SK-N-MC (cell line): ENCODE measurements around the gene POLR3A.
"Not testable (repeated sequence)": the region's sequence is repeated elsewhere in the genome, so short reads cannot be mapped to it uniquely, and the experiment has no call there.

ENCODE experiments used
- DNase-seq: peaks from one replicate; pipeline ENCODE4 v3.0.0-alpha.2; 2011; ENCODE audit warnings: low read depth, low spot score
- H3K27ac ChIP-seq: fragments of 200-600 bp; sonication (generic); 2 replicates; pipeline ENCODE4 v1.5.1; 2016; ENCODE audit warnings: mixed run types
- H3K36me3 ChIP-seq: fragments of 200-600 bp; sonication (generic); 2 replicates; pipeline ENCODE4 v1.6.1; 2017; ENCODE audit warnings: antibody characterized with exemption, low read length, mixed read lengths; ENCODE audit not compliant: insufficient read depth
- H3K4me3 ChIP-seq: fragments of 200-600 bp; sonication (generic); 2 replicates; pipeline ENCODE4 v1.5.1; 2016
- H3K9ac ChIP-seq: fragments of 200-600 bp; sonication (generic); 2 replicates; pipeline ENCODE4 v1.8.0; 2017; ENCODE audit warnings: mixed run types, mixed read lengths; ENCODE audit not compliant: insufficient read length
- H3K9me3 ChIP-seq: fragments of 200-600 bp; sonication (generic); 2 replicates; pipeline ENCODE4 v1.6.1; 2017; ENCODE audit warnings: low read depth, mild to moderate bottlenecking, antibody characterized with exemption, low read length, moderate library complexity, mixed read lengths
- EZH2 ChIP-seq: fragments of 200-600 bp; sonication (generic); IDR thresholded peaks from one replicate; pipeline ENCODE4 v1.6.1; 2017; ENCODE audit warnings: antibody characterized with exemption
- FOXP2 ChIP-seq: optimal IDR thresholded peaks from 2 replicates; pipeline ENCODE3; 2011; ENCODE audit warnings: mild to moderate bottlenecking, moderate library complexity; ENCODE audit not compliant: insufficient read depth; ENCODE audit errors: extremely low read length, control extremely low read depth
- POLR2AphosphoS5 ChIP-seq: IDR thresholded peaks from 2 replicates; pipeline ENCODE4 v1.6.1; 2012; ENCODE audit warnings: mild to moderate bottlenecking, low read depth, low read length, borderline replicate concordance

The POLR3A gene

DNA sequence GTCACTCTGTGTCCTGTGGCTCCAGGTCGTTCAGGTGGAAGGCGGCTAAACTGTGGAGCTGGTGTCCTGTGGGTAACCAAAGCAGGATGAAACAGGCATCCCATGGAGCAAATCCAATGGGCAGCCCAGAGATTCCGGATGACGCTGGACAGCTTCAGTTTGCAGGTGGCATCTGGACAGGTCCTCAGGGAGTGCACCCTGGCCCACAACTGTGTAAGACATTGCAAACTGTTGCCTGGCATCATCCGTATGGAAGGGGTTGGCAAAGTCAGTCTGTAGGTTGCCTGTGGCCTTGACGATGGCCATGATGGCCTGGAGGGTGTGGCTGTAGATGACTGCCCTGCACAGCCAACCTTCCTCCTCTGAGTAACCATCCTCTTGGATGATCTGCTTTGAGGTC, 39.8 kb upstream of the POLR3A start:
- DNase-seq = no peak
- no peak for TF ChIP-seq FOXP2
- no peak for TF ChIP-seq EZH2
- TF ChIP-seq POLR2AphosphoS5 = no peak
- Histone ChIP-seq H3K9me3 (no peaks in the 10 kb centered on the region), H3K9ac (no peak overlapping the region), H3K27ac (no peak overlapping the region), H3K36me3 (no peaks in the 10 kb centered on the region), H3K4me3 (no peak overlapping the region)

DNA sequence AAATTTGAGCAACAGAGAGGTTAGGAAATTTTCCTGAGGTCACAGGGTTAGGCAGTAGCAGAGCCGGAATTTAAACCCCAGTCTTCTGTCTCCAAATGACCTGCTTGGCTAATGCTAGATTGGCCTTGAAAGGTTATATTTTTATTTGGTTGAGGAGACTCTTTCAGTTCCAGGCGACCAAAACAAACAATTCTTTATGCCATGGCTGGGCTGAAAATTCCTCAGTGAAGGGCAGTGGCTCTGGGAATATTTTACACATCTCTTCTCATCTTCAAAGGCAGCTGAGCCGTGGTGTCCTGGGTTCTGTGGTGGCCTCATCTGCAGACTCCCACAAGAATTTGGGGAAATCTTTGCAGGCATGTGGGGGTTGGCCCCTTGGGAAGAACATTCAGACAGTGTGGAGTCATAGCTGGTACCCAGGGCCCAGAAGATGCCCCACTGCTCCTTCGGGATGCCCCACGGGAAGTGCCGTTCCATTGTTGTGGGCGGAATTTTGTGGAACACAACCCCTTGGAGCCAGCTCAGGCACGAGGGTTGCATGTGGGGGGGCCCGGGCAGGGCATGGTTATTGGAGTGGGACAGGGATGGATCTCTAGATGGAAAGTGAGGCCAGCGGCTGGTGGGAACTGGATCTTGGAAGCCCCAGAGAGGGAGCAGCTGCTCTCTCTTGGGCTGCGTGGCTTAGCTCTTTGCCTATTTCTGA, 37.6 kb upstream of the POLR3A start:
- Histone ChIP-seq H3K9ac (no peak overlapping the region), H3K27ac (no peak overlapping the region), H3K9me3 (no peaks in the 10 kb centered on the region), H3K36me3 (no peaks in the 10 kb centered on the region), H3K4me3 (no peak overlapping the region)
- TF ChIP-seq FOXP2 (no peak), EZH2 (no peak), POLR2AphosphoS5 (no peak)
- DNase-seq = no peak

DNA sequence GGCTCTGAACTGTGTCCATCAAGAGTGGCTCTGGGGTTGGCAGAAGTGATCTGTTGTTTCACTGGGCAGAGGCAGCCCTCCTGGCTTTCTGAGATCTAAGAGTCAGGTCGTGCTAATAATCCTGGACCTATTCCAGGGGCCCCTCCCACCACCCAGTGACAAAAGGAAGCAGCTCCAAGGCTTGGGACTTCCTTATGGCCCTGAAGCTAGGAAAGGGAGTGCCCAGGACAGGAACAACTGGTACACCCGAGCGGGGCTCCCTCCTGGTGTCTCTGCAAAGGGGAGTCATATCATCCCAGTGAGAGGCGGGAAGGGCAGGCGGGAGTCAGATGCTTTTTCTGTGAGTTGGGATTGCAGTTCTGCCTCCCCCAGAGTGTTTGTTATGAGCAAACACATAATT, 36.7 kb upstream of the POLR3A start:
- Histone ChIP-seq H3K36me3 (no peaks in the 10 kb centered on the region), H3K27ac (no peak overlapping the region), H3K4me3 (no peak overlapping the region), H3K9me3 (no peaks in the 10 kb centered on the region), H3K9ac (no peak overlapping the region)
- TF ChIP-seq EZH2 (no peak), FOXP2 (no peak), POLR2AphosphoS5 (no peak)
- DNase-seq = no peak

DNA sequence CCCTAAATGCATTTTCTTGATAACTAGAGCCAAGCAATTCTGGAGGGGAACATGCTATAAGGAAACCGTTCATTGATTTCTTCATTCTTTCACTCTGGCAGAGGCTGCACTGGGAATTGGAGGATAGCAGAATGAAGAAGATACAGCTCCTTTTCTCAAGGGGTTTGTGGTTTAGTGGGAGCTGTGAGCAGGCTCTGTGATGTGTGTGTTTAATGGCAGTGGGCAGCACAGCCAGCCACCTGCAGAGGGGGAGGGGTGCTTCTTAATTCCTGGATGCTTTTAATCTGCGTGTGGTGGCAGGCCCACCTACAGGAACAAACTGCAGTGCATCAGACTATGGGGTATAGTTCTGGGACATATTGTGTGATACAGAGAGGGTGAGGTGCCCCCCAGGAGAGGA, 36.3 kb upstream of the POLR3A start:
- no peak for TF ChIP-seq EZH2
- TF ChIP-seq POLR2AphosphoS5 = no peak
- TF ChIP-seq FOXP2 = no peak
- H3K4me3 ChIP-seq = no peak overlapping the region
- no peak overlapping the region for H3K9ac ChIP-seq
- no peaks in the 10 kb centered on the region for H3K9me3 ChIP-seq
- H3K27ac ChIP-seq = no peak overlapping the region
- H3K36me3 ChIP-seq = no peaks in the 10 kb centered on the region
- DNase-seq = no peak

DNA sequence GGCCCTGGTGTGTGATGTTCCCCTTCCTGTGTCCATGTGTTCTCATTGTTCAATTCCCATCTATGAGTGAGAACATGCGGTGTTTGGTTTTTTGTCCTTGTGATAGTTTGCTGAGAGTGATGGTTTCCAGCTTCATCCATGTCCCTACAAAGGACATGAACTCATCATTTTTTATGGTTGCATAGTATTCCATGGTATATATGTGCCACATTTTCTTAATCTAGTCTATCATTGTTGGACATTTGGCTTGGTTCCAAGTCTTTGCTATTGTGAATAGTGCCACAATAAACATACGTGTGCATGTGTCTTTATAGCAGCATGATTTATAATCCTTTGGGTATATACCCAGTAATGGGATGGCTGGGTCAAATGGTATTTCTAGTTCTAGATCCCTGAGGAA, 35.6 kb upstream of the POLR3A start:
- H3K9me3 ChIP-seq, DNase-seq, H3K36me3 ChIP-seq, H3K9ac ChIP-seq, H3K27ac ChIP-seq, H3K4me3 ChIP-seq: not testable (repeated sequence)

DNA sequence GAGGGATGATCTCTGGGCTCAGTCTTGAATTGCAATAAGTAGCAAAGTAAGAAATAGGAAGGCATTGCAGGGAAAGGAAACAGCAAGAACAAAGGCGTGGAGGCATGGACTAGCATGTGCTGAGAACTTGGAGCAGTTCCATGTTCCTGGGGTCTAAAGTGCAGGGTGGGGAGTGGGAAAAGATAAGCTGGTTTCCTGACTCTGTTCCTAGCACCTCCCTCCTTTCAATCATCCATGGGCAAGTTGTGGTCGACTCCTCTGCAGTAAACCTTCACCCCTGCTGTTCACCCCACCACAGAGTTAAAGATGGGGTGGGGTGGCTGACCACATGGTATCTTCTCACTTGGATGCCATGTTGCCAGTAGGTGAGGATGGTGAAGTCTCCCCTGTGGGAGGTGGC, 33.9 kb upstream of the POLR3A start:
- Histone ChIP-seq H3K9ac (no peak overlapping the region), H3K27ac (no peak overlapping the region), H3K36me3 (no peaks in the 10 kb centered on the region), H3K9me3 (no peaks in the 10 kb centered on the region), H3K4me3 (no peak overlapping the region)
- no peak for TF ChIP-seq POLR2AphosphoS5
- TF ChIP-seq FOXP2 = no peak
- TF ChIP-seq EZH2 = no peak
- DNase-seq = no peak

DNA sequence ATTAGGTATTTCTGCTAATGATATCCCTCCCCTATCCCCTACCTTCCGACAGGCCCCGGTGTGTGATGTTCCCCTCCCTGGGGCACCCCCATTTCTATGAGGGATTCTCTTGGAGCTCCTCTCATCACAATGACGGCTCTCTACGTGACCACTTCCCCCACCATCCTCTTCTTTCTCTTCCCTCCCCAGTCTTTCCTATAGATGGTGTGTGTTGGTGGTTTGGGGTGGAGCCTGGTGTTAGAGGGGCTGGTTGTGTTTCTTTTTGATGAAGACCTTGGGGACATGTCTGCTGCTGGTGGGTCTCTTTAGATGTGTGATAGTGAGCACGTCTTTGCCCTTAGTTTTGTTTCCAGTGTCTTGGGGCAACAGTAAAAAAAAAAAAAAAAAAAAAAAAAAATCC, 33.0 kb upstream of the POLR3A start:
- H3K27ac ChIP-seq = no peak overlapping the region
- H3K9me3 ChIP-seq = no peaks in the 10 kb centered on the region
- no peak overlapping the region for H3K9ac ChIP-seq
- TF ChIP-seq FOXP2 = no peak
- no peak for TF ChIP-seq POLR2AphosphoS5
- no peak for TF ChIP-seq EZH2
- H3K4me3 ChIP-seq = no peak overlapping the region
- DNase-seq = no peak
- H3K36me3 ChIP-seq = no peaks in the 10 kb centered on the region

DNA sequence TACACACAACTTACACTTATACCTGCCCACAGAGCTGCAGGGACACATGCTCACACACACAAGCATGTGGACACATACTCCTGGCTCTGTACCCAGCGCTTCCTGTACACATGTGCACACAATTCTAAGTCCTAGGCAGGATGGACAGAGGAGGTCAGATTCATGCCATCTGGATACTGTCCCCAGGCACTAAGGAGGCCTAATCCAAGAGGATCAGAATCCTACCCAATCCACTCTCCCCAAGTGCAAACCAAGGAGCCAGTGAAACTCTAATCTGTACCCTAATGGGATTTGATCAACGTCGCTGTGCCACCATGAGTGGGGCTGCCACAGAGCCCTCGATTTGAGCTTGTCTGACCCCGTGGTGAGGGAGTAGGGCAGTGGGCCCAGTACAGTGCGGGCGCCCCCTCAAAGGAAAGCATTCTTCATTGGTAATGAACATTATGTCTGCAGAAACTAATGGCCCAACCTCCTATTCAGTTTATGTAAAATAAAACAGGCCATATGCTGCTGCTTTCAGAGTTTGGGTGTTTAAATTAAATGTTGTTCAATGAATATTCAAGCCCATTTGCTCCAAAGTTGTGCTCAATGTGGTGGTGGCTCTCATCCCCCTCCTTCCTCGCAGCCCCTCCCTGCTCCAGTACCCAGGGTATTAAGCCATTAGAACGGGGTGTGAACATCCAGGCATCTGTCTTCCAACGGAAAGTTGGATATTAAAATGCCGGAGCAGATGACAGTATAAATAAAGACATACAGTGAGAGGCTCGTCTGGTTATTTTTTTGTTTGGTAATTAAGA, 30.8 kb upstream of the POLR3A start:
- TF ChIP-seq POLR2AphosphoS5 = no peak
- no peak for TF ChIP-seq EZH2
- TF ChIP-seq FOXP2 = no peak
- H3K9me3 ChIP-seq = no peaks in the 10 kb centered on the region
- no peaks in the 10 kb centered on the region for H3K36me3 ChIP-seq
- H3K27ac ChIP-seq = no peak overlapping the region
- H3K9ac ChIP-seq = no peak overlapping the region
- H3K4me3 ChIP-seq = no peak overlapping the region
- DNase-seq = no peak
